WERI-Rb-1 (cell line): ENCODE measurements around the gene PREPL.

Experiments used
- DNase-seq: peaks from one replicate; pipeline ENCODE4 v3.0.0-alpha.2; 2020
- H3K27ac ChIP-seq: fragments of 250-450 bp; sonication (Bioruptor Pico); 2 replicates; pipeline ENCODE4 v1.5.1; 2020; ENCODE audit warnings: mild to moderate bottlenecking, moderate library complexity
- H3K27me3 ChIP-seq: fragments of 250-450 bp; sonication (Bioruptor Pico); 2 replicates; pipeline ENCODE4 v1.5.1; 2021; ENCODE audit warnings: mild to moderate bottlenecking, low read depth, moderate library complexity; ENCODE audit not compliant: insufficient read depth, severe bottlenecking
- H3K36me3 ChIP-seq: fragments of 250-450 bp; sonication (Bioruptor Pico); 2 replicates; pipeline ENCODE4 v1.5.1; 2020; ENCODE audit warnings: mild to moderate bottlenecking, moderate library complexity
- H3K4me3 ChIP-seq: 2 replicates; pipeline ENCODE4 v1.5.1; 2011; ENCODE audit warnings: low read depth, mild to moderate bottlenecking, control low read depth, low read length
- H3K9me3 ChIP-seq: fragments of 250-450 bp; sonication (Bioruptor Pico); 2 replicates; pipeline ENCODE4 v1.5.1; 2021; ENCODE audit warnings: mild to moderate bottlenecking, moderate library complexity; ENCODE audit not compliant: severe bottlenecking
- CTCF ChIP-seq: IDR thresholded peaks from 2 replicates; pipeline ENCODE4 v1.5.1; 2011; ENCODE audit warnings: low read depth, mild to moderate bottlenecking, control low read depth, inconsistent platforms, low read length

Gene PREPL

GRCh38 chr2:44271296-44271695 is 90.0 kb downstream of the PREPL start:
- Histone ChIP-seq H3K36me3 (no peaks in the 10 kb centered on the region), H3K27ac (no peak overlapping the region), H3K27me3 (no peaks in the 10 kb centered on the region), H3K4me3 (no peak overlapping the region), H3K9me3 (peaks cover 6% of the 10 kb centered on the region)
- no peak for TF ChIP-seq CTCF
- no peak for DNase-seq

DNA sequence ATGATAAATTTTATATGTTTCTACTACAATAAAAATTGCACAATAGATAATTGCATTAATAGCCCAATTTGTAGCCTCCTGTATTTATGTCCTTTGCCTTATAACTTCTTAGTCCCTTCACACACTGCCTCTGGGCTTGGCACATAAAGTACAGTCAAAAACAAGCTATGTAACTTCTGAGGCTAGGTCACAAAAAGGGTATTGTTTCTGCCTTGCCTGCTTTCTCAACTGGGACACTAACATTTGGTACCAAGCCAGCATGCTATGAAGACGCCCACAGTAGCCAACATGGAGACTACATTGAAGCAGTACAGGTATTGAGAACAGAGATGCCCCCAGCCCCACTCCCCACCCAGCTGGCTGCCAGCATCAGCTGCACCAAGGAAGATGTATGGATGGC is 91.5 kb downstream of the PREPL start:
- no peak for TF ChIP-seq CTCF
- no peak overlapping the region for H3K4me3 ChIP-seq
- no peaks in the 10 kb centered on the region for H3K27me3 ChIP-seq
- no peak for DNase-seq
- H3K9me3 ChIP-seq = peaks cover 6% of the 10 kb centered on the region
- no peak overlapping the region for H3K27ac ChIP-seq
- H3K36me3 ChIP-seq = no peaks in the 10 kb centered on the region

GRCh38 chr2:44267796-44268648 is 93.3 kb downstream of the PREPL start:
- Histone ChIP-seq H3K9me3 (peaks cover 6% of the 10 kb centered on the region), H3K27me3 (no peaks in the 10 kb centered on the region), H3K4me3 (no peak overlapping the region), H3K27ac (no peak overlapping the region), H3K36me3 (no peaks in the 10 kb centered on the region)
- TF ChIP-seq CTCF = no peak
- DNase-seq = no peak
